ENCODE results near the gene LDLRAD4.

LDLRAD4 gene

GRCh38 chr18:13399511-13399910, 181.0 kb downstream of the LDLRAD4 start:
- TF ChIP-seq CTCF (conservative IDR thresholded peaks at IDR 0.05) (no peak), ZFX (IDR thresholded peaks at IDR 0.05) (no peak)
- no peak overlapping the region for H3K27ac ChIP-seq

GRCh38 chr18:13400636-13401315, 182.2 kb downstream of the LDLRAD4 start:
- no peak for TF ChIP-seq ZFX (IDR thresholded peaks at IDR 0.05)
- TF ChIP-seq CTCF (conservative IDR thresholded peaks at IDR 0.05) = no peak
- H3K27ac ChIP-seq = no peak overlapping the region

DNA sequence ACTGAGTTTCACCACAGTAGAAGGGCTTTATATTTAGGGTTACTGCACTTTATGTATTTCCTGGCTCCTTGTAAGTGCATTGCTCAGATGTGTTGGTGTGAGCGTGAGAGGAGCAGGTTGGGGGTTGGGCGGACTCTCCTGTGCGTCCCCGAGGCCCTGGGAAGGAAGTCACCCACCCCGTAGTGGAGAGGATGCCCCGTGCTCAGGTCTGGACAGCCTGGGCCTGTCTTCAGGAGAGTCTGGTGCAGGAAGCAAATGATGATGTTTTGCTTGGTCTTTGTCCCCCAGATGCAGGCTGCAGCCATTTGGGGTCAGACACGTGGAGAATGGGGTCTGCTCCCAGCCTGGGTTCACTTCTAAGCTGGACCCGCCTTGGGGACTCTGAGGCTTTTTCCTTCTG, 182.8 kb downstream of the LDLRAD4 start:
- no peak for TF ChIP-seq CTCF (conservative IDR thresholded peaks at IDR 0.05)
- TF ChIP-seq ZFX (IDR thresholded peaks at IDR 0.05) = no peak
- no peak overlapping the region for H3K27ac ChIP-seq

GRCh38 chr18:13401826-13402225, 183.3 kb downstream of the LDLRAD4 start:
- H3K27ac ChIP-seq = no peak overlapping the region
- TF ChIP-seq ZFX (IDR thresholded peaks at IDR 0.05) (no peak), CTCF (conservative IDR thresholded peaks at IDR 0.05) (no peak)

GRCh38 chr18:13403786-13404549, 185.4 kb downstream of the LDLRAD4 start:
- no peak overlapping the region for H3K27ac ChIP-seq
- TF ChIP-seq CTCF (conservative IDR thresholded peaks at IDR 0.05) (no peak), ZFX (IDR thresholded peaks at IDR 0.05) (no peak)

DNA sequence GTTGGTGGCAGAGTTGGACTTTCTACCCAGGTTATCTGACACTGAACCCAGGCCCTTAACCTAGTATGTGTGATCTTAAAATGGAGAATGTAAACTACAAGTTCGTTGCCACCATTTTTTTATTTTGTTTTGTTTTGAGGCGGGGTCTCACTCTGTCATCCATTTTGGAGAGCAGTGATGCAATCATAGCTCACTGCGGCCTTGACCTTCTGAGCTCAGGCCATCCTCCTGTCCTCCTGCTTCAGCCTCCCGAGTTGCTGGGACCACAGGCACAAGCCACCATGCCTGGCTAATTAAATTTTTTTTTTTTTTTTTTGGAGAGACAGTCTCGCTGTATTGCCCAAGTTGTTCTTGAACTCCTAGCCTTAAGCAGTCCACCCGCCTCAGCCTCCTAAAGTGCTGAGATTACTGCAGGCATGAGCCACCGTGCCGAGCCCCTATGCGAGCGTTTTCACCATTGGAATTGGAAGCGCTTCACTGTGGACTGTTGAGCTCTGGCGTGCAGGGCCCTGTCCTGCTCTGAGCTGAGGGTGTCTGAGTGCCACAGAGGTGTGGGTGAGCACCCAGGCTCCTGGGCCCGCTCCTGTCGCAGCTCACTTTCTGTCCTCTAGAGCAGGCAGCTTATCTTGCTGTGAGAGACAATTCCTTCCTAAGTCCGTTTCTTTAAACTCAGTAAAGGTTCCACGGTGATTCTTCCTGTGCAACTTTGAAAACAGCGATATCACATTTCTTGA, 186.9 kb downstream of the LDLRAD4 start:
- TF ChIP-seq ZFX (IDR thresholded peaks at IDR 0.05) (no peak), CTCF (conservative IDR thresholded peaks at IDR 0.05) (no peak)

More for the DNA sequence above, 186.9 kb downstream of the LDLRAD4 start:
- H3K27ac ChIP-seq = no peak overlapping the region
